DOHH2 (cell line): ENCODE results near the gene AHNAK.

Experiments
- CTCF ChIP-seq: fragments of 200-600 bp; sonication (generic); IDR thresholded peaks from one replicate; pipeline ENCODE4 v1.5.1; 2014; ENCODE audit warnings: antibody characterized with exemption, mild to moderate bottlenecking, low read depth, low read length; ENCODE audit not compliant: poor library complexity, severe bottlenecking
- EZH2phosphoT487 ChIP-seq: fragments of 200-600 bp; sonication (generic); IDR thresholded peaks from 2 replicates; pipeline ENCODE4 v1.6.1; 2017; ENCODE audit warnings: borderline replicate concordance, mild to moderate bottlenecking, antibody characterized with exemption, low read length, moderate library complexity, mixed read lengths

GRCh38 chr11:62574363-62575071, 27.9 kb upstream of the AHNAK start:
- TF ChIP-seq CTCF (no peak), EZH2phosphoT487 (no peak)
